HG03378 (cell line): ENCODE results near the gene GJB3.
"Not testable (repeated sequence)": the region's sequence is repeated elsewhere in the genome, so short reads cannot be mapped to it uniquely, and the experiment has no call there.

ENCODE experiments used
- ATAC-seq: cut with Tn5 transposase; IDR thresholded peaks from one replicate; pipeline ENCODE4 v1.9.1; 2021; ENCODE audit warnings: mild to moderate bottlenecking, moderate library complexity; ENCODE audit not compliant: unreplicated experiment

GJB3 gene

DNA sequence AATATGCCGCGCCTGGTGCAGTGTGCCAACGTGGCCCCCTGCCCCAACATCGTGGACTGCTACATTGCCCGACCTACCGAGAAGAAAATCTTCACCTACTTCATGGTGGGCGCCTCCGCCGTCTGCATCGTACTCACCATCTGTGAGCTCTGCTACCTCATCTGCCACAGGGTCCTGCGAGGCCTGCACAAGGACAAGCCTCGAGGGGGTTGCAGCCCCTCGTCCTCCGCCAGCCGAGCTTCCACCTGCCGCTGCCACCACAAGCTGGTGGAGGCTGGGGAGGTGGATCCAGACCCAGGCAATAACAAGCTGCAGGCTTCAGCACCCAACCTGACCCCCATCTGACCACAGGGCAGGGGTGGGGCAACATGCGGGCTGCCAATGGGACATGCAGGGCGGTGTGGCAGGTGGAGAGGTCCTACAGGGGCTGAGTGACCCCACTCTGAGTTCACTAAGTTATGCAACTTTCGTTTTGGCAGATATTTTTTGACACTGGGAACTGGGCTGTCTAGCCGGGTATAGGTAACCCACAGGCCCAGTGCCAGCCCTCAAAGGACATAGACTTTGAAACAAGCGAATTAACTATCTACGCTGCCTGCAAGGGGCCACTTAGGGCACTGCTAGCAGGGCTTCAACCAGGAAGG, 4.3 kb downstream of the GJB3 start:
- ATAC-seq: no peak

- ATAC-seq: no peak
These were observed 5.0 kb downstream of the GJB3 start for GRCh38 chr1:34785875-34786470.

GRCh38 chr1:34786521-34787325, 5.7 kb downstream of the GJB3 start:
- no peak for ATAC-seq

DNA sequence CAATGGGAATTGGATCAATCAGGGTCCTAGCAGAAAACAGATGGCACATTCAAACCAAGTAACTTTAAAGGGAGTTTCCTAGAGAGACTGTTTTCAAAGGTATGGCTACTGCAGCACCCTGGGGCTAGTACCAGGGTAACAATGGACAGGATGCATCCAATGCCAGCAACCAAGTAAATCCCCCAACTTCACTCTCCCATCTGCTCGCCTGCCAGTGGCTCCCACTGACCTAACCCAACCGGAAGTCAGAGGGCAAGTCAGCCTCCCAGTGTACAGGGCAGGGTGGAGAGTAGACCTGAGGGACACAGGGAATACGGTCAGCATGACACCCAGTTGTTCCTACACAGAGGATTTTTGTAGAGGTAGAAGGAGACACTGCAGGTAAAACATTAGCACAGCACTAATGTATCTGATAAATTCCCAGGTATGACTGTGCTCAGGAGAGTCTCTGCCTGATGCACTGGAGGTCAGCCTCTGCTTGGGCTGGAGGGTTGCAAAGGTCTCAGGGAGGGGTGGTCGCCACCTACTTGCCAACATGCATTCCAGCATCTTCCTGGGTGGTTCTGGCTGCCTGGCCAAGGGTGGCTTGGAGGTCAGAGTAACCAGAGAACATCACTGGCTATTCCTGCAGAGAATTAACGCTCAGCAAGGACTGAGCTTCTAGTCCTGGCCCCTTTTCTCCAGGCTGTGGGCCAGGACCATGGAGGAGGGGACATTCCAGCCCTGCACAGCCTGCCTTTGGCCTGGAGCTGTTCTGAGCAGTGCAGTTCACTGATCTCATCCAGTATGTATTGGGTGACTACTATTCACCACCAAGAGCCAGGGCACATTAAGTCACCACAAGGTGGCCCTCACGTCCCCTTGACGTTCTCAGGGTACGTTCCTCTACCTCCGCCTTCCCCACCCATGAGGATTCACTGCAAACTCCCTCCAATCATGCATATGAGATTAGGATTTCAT, 6.7 kb downstream of the GJB3 start:
- ATAC-seq: no peak

DNA sequence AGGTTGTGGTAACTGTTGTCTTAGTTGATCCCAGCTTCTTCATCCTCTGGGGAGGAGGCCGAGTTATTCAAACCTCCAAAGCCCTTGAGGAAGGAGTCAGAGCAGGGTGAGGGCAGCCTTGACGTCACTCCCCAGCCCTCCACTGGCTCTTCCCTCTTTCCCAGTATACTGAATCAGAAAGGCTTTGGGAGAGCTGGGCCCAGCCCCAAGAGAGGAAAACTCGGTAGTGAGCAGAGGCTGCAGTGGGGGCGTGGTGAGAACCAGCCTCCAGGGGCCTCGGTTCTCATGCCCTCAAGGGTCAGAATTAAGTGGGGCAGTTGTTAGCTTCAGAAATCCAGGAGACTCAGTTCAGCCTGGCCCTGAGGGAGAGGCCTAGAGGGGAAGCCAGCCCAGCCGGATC, 10.0 kb downstream of the GJB3 start:
- no peak for ATAC-seq

DNA sequence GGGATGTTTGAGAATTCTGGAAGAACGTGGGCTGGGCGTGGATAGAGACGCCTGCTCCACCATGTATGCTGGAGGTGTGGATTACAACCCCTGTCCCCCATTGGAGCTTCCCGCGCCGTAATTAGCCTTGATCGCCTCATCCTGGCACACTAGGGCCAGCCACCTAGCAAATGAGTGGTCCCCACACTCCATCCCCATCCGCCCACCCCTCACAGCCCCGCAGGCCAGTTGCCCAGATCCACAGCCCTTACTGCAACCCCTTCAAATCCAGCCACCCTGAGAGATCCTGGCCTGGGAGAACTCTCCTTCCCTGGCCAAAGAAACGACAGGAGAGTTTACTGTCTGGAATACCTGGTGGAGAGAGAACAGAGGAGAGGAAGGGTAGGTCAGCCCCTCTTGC, 11.4 kb downstream of the GJB3 start:
- no peak for ATAC-seq

- no peak for ATAC-seq
These were observed 12.1 kb downstream of the GJB3 start, which contains the start of gene GJA4 for GRCh38 chr1:34792868-34793727. TSS of gene GJA4 (plus strand) at chr1:34792999. CDS start at chr1:34794214, 1,215 bp downstream.

- no peak for ATAC-seq
These were observed 13.2 kb downstream of the GJB3 start for GRCh38 chr1:34794001-34794789.

DNA sequence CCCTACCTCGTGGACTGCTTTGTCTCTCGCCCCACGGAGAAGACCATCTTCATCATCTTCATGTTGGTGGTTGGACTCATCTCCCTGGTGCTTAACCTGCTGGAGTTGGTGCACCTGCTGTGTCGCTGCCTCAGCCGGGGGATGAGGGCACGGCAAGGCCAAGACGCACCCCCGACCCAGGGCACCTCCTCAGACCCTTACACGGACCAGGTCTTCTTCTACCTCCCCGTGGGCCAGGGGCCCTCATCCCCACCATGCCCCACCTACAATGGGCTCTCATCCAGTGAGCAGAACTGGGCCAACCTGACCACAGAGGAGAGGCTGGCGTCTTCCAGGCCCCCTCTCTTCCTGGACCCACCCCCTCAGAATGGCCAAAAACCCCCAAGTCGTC, 13.8 kb downstream of the GJB3 start:
- no peak for ATAC-seq

- ATAC-seq: no peak
These were observed 14.9 kb downstream of the GJB3 start for GRCh38 chr1:34795916-34796315.

DNA sequence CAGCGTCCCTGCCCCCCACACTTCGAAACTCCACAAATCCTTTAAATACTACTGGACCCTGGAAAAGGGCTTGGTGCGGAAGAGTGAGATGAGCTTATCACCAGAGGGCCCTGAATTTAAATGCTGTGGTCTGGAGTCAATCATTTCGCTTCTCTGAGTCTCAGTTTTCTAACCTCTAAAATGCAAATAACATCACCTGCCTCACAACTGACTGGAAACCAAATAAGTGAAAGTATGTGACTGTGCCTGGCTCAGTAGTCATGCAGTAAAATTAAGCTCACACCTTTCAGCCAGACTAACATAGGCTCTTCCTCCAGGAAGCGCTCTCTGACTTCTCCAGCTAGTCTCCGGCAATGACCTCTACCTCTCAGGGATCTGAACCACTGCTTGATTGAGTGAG, 16.0 kb downstream of the GJB3 start:
- no peak for ATAC-seq

DNA sequence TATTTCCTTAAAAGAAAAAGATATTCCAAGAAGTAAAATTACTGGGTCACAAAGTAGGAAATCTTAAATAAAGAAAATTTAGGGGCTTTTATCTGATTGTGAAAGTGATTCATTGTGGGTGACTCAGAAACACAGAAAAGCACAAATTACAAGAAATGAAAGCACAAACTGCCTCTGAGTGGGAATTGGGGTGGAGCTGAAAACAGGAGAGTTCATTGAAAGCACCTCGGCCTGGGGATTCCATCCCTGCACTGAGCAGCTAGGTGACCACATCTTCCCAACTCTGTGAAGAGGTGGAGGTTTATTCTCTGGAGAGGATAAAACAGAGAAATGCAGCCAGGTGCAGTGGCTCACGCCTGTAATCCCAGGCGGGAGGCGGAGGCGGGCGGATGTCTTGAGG, 19.2 kb downstream of the GJB3 start:
- no peak for ATAC-seq

DNA sequence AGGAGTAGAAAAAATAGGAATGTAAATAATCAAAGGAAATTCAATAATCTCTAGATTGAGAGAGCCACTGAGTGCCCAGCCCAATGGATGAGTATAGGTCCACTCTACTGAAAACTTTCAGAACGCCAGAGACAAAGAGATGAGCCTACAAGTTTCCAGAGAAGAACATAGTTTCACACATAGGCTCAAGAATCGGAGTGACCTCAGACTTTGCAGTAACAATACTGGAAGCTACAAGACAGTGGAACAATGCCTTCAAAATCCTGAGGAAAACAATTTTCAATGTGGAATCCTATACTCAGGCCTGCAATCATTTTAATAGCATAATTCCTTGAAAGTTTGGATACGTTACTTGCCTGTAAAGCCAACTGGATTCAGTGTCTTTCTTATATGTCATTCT, 22.8 kb downstream of the GJB3 start:
- no peak for ATAC-seq

DNA sequence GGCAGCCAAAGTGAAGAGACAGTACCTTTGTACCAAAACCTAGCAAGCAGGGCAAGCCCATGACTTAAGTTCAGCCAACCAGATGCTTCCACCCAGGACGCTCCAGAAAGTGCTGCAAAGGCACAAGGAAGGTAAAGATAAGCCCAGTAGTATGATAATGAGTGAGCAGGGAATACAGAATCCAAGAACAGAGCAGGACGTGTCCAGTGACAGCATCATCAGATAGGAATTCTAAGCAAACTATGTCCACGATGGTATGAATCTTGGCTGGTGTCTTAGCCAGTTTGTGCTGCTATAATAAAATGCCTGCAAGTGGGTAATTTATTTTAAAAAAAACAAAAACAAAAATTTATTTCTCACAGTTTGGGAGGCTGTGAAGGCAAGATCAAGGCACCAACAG, 25.4 kb downstream of the GJB3 start:
- no peak for ATAC-seq

GRCh38 chr1:34808051-34808810, 27.2 kb downstream of the GJB3 start:
- no peak for ATAC-seq

- ATAC-seq: not testable (repeated sequence)
These were observed 29.8 kb downstream of the GJB3 start for GRCh38 chr1:34810781-34811180.

DNA sequence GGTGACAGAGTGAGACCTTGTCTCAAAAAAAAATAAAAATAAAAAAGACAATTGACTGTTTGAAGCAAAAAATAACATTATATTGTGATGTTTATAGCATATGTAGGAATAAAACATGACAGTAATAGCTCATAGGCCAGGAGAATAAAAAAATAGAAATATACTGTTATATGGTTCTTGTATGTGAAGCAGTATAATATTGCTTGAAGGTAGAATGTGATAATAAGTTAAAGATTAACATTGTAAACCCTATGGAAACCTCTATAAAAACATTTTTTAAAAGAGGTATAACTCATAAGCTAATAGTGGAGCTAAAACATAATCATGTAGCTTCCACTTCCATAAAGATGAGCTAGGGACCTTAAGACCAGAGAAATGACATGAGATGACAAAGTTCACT, 35.3 kb downstream of the GJB3 start:
- ATAC-seq: no peak

DNA sequence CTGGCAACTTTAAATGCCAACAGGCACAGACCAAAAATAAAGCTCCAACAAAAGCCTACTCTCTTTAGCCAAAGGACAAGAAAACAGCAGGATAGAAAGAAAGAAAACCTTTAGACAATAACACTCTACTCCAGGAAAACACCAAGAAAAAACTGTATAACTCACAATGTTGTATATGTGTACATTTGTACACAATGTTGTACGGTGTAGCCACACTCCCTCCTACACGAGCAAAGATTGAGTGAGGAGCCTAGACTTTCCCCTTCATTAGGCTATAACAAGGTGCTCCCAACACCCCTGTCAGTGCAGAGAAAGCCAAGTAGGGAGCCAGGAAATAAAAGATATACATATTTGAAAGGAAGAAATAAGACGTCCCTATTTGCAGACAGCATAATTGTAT, 35.8 kb downstream of the GJB3 start:
- ATAC-seq: no peak

GRCh38 chr1:34818862-34819261, 37.8 kb downstream of the GJB3 start:
- ATAC-seq: not testable (repeated sequence)
